ENCODE measurements around the gene SSNA1. TPM values are rescaled to one million over a fixed set of nuclear protein-coding genes. Genes with fewer than 3 reads are reported as not detected.
A peak's percentile ranks its signal among the peaks of the same experiment; 100 is the strongest.
"Not testable (repeated sequence)": the region's sequence is repeated elsewhere in the genome, so short reads cannot be mapped to it uniquely, and the experiment has no call there.

Gene SSNA1
- total and polyA plus RNA-seq, 4 experiments from 2014 or later: 48.6 to 161 (median 83.1) TPM

GRCh38 chr9:137236936-137237421 lies 48.5 kb downstream of the SSNA1 start:
- H3K9me3 ChIP-seq (ENCODE audit: control insufficient read depth in 1 of 2, low read length in 2 of 2): no peaks in the 10 kb centered on the region
- H3K36me3 ChIP-seq (ENCODE audit: insufficient read depth, low read length): peaks cover under 1% of the 10 kb centered on the region
- DNase-seq: no peak
- Mint-ChIP-seq H3K4me1 (peaks cover 0 to 19% (median 8%) of the 10 kb centered on the region in 4 donors), H3K4me3 (no peak overlapping the region), H3K9me3 (peaks cover 0 to 5% (median 0%) of the 10 kb centered on the region in 8 donors), H3K36me3 (peaks cover 0 to 6% of the 10 kb centered on the region in 2 donors), H3K27ac (no peak overlapping the region), H3K27me3 (peaks cover 2 to 7% of the 10 kb centered on the region in 2 donors)
- intact Hi-C loops (cut with micrococcal nuclease): loop anchor here (1.0 kb wide), 3 partner anchors 14 to 119 kb away; no protein-coding TSS in a partner anchor
- peaks cover 28% of the 10 kb centered on the region for H3K4me1 ChIP-seq (ENCODE audit: insufficient read depth, low read length)
- no peak overlapping the region for H3K27ac ChIP-seq (ENCODE audit: low read depth, low read length)
- H3K27me3 ChIP-seq (ENCODE audit: insufficient read depth, low read length): no peaks in the 10 kb centered on the region
- H3K4me3 ChIP-seq (ENCODE audit: low read length in 2 of 2): no peak overlapping the region
- ChIA-PET POLR2A (ENCODE audit: partially characterized antibody) (interaction anchor here (0.9 to 10.3 kb wide), 9 partner anchors 10 to 190 kb away, joined by 3 to 260 read pairs (median 5); partner anchors contain the start of genes ANAPC2, CYSRT1, DPP7 and MAN1B1), CTCF (ENCODE audit: partially characterized antibody) (interaction anchor here (0.7 to 2.7 kb wide), 29 partner anchors 8 to 190 kb away, joined by 3 to 15 read pairs (median 5); partner anchors contain the start of genes ANAPC2, DPP7, MAN1B1 and NELFB)

GRCh38 chr9:137237759-137238726 lies 49.6 kb downstream of the SSNA1 start:
- peaks cover 11% of the 10 kb centered on the region for H3K36me3 ChIP-seq (ENCODE audit: insufficient read depth, low read length)
- peak overlapping the region in 1 of 8 donors; percentile 35 for H3K4me3 Mint-ChIP-seq
- no peak for DNase-seq
- peak overlapping the region in 1 of 7 donors; percentile 59 for H3K27ac Mint-ChIP-seq
- H3K27ac ChIP-seq (ENCODE audit: low read depth, low read length): no peak overlapping the region
- CTCF ChIA-PET (ENCODE audit: partially characterized antibody): interaction anchor here (0.8 to 2.7 kb wide), 14 partner anchors 9 to 171 kb away, joined by 3 to 15 read pairs (median 8); partner anchors contain the start of genes ANAPC2, NELFB, RNF208 and SSNA1
- peaks cover 7 to 12% of the 10 kb centered on the region in 2 donors for H3K36me3 Mint-ChIP-seq
- no peaks in the 10 kb centered on the region for H3K9me3 ChIP-seq (ENCODE audit: control insufficient read depth in 1 of 2, low read length in 2 of 2)
- H3K27me3 Mint-ChIP-seq: peaks cover 2 to 7% of the 10 kb centered on the region in 2 donors
- POLR2A ChIA-PET (ENCODE audit: partially characterized antibody): interaction anchor here (0.8 to 10.3 kb wide), 6 partner anchors 11 to 151 kb away, joined by 3 to 260 read pairs (median 6); partner anchors contain the start of genes CYSRT1, MAN1B1, NELFB and RNF208
- H3K4me1 Mint-ChIP-seq: peaks cover 6 to 29% (median 18%) of the 10 kb centered on the region in 4 donors
- intact Hi-C loops (cut with micrococcal nuclease): no loop called here
- H3K4me1 ChIP-seq (ENCODE audit: insufficient read depth, low read length): peaks cover 38% of the 10 kb centered on the region
- peaks cover 0 to 7% (median 0%) of the 10 kb centered on the region in 8 donors for H3K9me3 Mint-ChIP-seq
- H3K27me3 ChIP-seq (ENCODE audit: insufficient read depth, low read length): no peaks in the 10 kb centered on the region
- H3K4me3 ChIP-seq (ENCODE audit: low read length in 2 of 2): no peak overlapping the region

GRCh38 chr9:137239541-137240200 lies 51.2 kb downstream of the SSNA1 start:
- Histone ChIP-seq H3K4me3 (ENCODE audit: low read length in 2 of 2) (peak overlapping the region in 1 of 2 donors; percentile 57), H3K4me1 (ENCODE audit: insufficient read depth, low read length) (peaks cover 42% of the 10 kb centered on the region), H3K36me3 (ENCODE audit: insufficient read depth, low read length) (peaks cover 18% of the 10 kb centered on the region), H3K27ac (ENCODE audit: low read depth, low read length) (peak overlapping the region; percentile 75)
- ChIA-PET POLR2A (ENCODE audit: partially characterized antibody) (interaction anchor here (0.8 to 10.3 kb wide), 31 partner anchors 13 to 876 kb away, joined by 3 to 260 read pairs (median 8); partner anchors contain the start of genes CLIC3, CYSRT1, DNLZ and DPP7), CTCF (ENCODE audit: partially characterized antibody) (interaction anchor here (0.7 to 2.1 kb wide), 5 partner anchors 16 to 153 kb away, joined by 3 to 9 read pairs (median 6); partner anchors contain the start of gene MAN1B1)
- not testable (repeated sequence) for H3K9me3 ChIP-seq (ENCODE audit: control insufficient read depth in 1 of 2, low read length in 2 of 2); H3K9me3 Mint-ChIP-seq; DNase-seq; H3K27me3 ChIP-seq (ENCODE audit: insufficient read depth, low read length); H3K27me3 Mint-ChIP-seq
- peaks cover 10 to 12% of the 10 kb centered on the region in 2 donors for H3K36me3 Mint-ChIP-seq
- peaks cover 6 to 43% (median 25%) of the 10 kb centered on the region in 4 donors for H3K4me1 Mint-ChIP-seq
- intact Hi-C loops (cut with micrococcal nuclease): loop anchor here (2.0 to 5.0 kb wide), 2 partner anchors 313 to 368 kb away; partner anchors contain the start of gene ARRDC1
- H3K27ac Mint-ChIP-seq: peak overlapping the region in 6 of 7 donors; percentile 35 to 89 (median 68)
- H3K4me3 Mint-ChIP-seq: peak overlapping the region; percentile 54 to 85 (median 74)

Small RNA genes lying within 50 kb of the gene (microRNA-seq; reads per million reads assigned to microRNA genes)
- gene MIR3621 (ENCODE audit: borderline microRNAs expressed, borderline number of aligned reads, borderline replicate concordance): not detected

Other genes with a start within 250 kb of the SSNA1 start
Only the 30 nearest of the 33 such genes appear.
- 1 to 10 TPM; 4.8 to 5.1 TPM for gene PTGDS, start 211.2 kb upstream of the SSNA1 start, total RNA-seq
- gene PTGDS, start 211.2 kb upstream of the SSNA1 start, polyA plus RNA-seq: 1 to 10 TPM; 1.7 to 3.8 TPM
- gene LCNL1, start 205.7 kb upstream of the SSNA1 start, total RNA-seq: under 1 TPM; 0.14 to 0.17 TPM
- not detected for gene LCNL1, start 205.7 kb upstream of the SSNA1 start, polyA plus RNA-seq
- 100 to 1,000 TPM in 1 of 2 experiments, 10 to 100 TPM in 1; 94.2 to 101 TPM for gene PAXX, start 196.3 kb upstream of the SSNA1 start, total RNA-seq
- gene PAXX, start 196.3 kb upstream of the SSNA1 start, polyA plus RNA-seq: 100 to 1,000 TPM in 1 of 2 donors, 10 to 100 TPM in 1; 76.0 to 103 TPM
- gene CLIC3, start 192.1 kb upstream of the SSNA1 start, total RNA-seq: 1 to 10 TPM; 3.1 to 3.7 TPM
- 1 to 10 TPM; 5.0 to 7.8 TPM for gene CLIC3, start 192.1 kb upstream of the SSNA1 start, polyA plus RNA-seq
- 10 to 100 TPM; 63.8 to 68.6 TPM for gene ABCA2, start 160.4 kb upstream of the SSNA1 start, total RNA-seq
- gene ABCA2, start 160.4 kb upstream of the SSNA1 start, polyA plus RNA-seq: 10 to 100 TPM in 1 of 2 donors, 1 to 10 TPM in 1; 2.6 to 10.8 TPM
- 1 to 10 TPM; 3.4 to 4.6 TPM for gene FUT7, start 156.6 kb upstream of the SSNA1 start, total RNA-seq
- gene FUT7, start 156.6 kb upstream of the SSNA1 start, polyA plus RNA-seq: 10 to 100 TPM; 22.6 to 43.8 TPM
- 10 to 100 TPM; 20.7 to 21.4 TPM for gene NPDC1, start 142.5 kb upstream of the SSNA1 start, total RNA-seq
- gene NPDC1, start 142.5 kb upstream of the SSNA1 start, polyA plus RNA-seq: 10 to 100 TPM; 22.8 to 32.2 TPM
- not detected for gene ENTPD2, start 134.6 kb upstream of the SSNA1 start, total RNA-seq
- not detected for gene ENTPD2, start 134.6 kb upstream of the SSNA1 start, polyA plus RNA-seq
- under 1 TPM; 0.09 to 0.11 TPM for gene SAPCD2, start 118.1 kb upstream of the SSNA1 start, total RNA-seq
- gene SAPCD2, start 118.1 kb upstream of the SSNA1 start, polyA plus RNA-seq: under 1 TPM; 0.10 to 0.15 TPM
- gene UAP1L1, start 111.2 kb upstream of the SSNA1 start, total RNA-seq: 10 to 100 TPM; 10.6 to 12.5 TPM
- 1 to 10 TPM in 1 of 2 donors, under 1 TPM in 1; 0.81 to 2.9 TPM for gene UAP1L1, start 111.2 kb upstream of the SSNA1 start, polyA plus RNA-seq
- gene MAN1B1, start 101.7 kb upstream of the SSNA1 start, total RNA-seq: 10 to 100 TPM; 63.3 to 71.0 TPM
- gene MAN1B1, start 101.7 kb upstream of the SSNA1 start, polyA plus RNA-seq: 10 to 100 TPM; 35.4 to 37.5 TPM
- gene DPP7, start 73.9 kb upstream of the SSNA1 start, total RNA-seq: 100 to 1,000 TPM; 357 to 362 TPM
- 100 to 1,000 TPM; 135 to 206 TPM for gene DPP7, start 73.9 kb upstream of the SSNA1 start, polyA plus RNA-seq
- not detected for gene GRIN1, start 49.5 kb upstream of the SSNA1 start, total RNA-seq
- not detected for gene GRIN1, start 49.5 kb upstream of the SSNA1 start, polyA plus RNA-seq
- not detected for gene LRRC26, start 18.6 kb upstream of the SSNA1 start, total RNA-seq
- gene LRRC26, start 18.6 kb upstream of the SSNA1 start, polyA plus RNA-seq: not detected
- not detected for gene TMEM210, start 16.6 kb upstream of the SSNA1 start, total RNA-seq
- not detected for gene TMEM210, start 16.6 kb upstream of the SSNA1 start, polyA plus RNA-seq
- gene ANAPC2, start 116 bp upstream of the SSNA1 start, total RNA-seq: 100 to 1,000 TPM; 116 to 125 TPM
- 1 to 10 TPM; 3.2 to 5.7 TPM for gene ANAPC2, start 116 bp upstream of the SSNA1 start, polyA plus RNA-seq
- 1 to 10 TPM; 8.5 to 8.6 TPM for gene TPRN, start 12.1 kb downstream of the SSNA1 start, total RNA-seq
- gene TPRN, start 12.1 kb downstream of the SSNA1 start, polyA plus RNA-seq: under 1 TPM; 0.27 to 0.45 TPM
- 10 to 100 TPM; 39.5 to 42.9 TPM for gene TMEM203, start 17.0 kb downstream of the SSNA1 start, total RNA-seq
- gene TMEM203, start 17.0 kb downstream of the SSNA1 start, polyA plus RNA-seq: 100 to 1,000 TPM; 129 to 170 TPM
- 10 to 100 TPM; 36.7 to 37.1 TPM for gene NDOR1, start 17.0 kb downstream of the SSNA1 start, total RNA-seq
- gene NDOR1, start 17.0 kb downstream of the SSNA1 start, polyA plus RNA-seq: 1 to 10 TPM; 4.6 to 9.5 TPM
- gene RNF208, start 33.6 kb downstream of the SSNA1 start, total RNA-seq: 1 to 10 TPM in 1 of 2 experiments, under 1 TPM in 1; 0.64 to 1.3 TPM
- not detected for gene RNF208, start 33.6 kb downstream of the SSNA1 start, polyA plus RNA-seq
- under 1 TPM in 1 of 2 experiments, not detected in 1; 0.25 TPM for gene CYSRT1, start 36.5 kb downstream of the SSNA1 start, total RNA-seq
- not detected for gene CYSRT1, start 36.5 kb downstream of the SSNA1 start, polyA plus RNA-seq
- gene RNF224, start 38.8 kb downstream of the SSNA1 start, total RNA-seq: not detected
- gene RNF224, start 38.8 kb downstream of the SSNA1 start, polyA plus RNA-seq: not detected
- gene SLC34A3, start 42.2 kb downstream of the SSNA1 start, total RNA-seq: not detected
- gene SLC34A3, start 42.2 kb downstream of the SSNA1 start, polyA plus RNA-seq: not detected
- gene TUBB4B, start 52.6 kb downstream of the SSNA1 start, total RNA-seq: 100 to 1,000 TPM in 1 of 2 experiments, 10 to 100 TPM in 1; 99.8 to 103 TPM
- 10 to 100 TPM; 53.1 to 64.1 TPM for gene TUBB4B, start 52.6 kb downstream of the SSNA1 start, polyA plus RNA-seq
- gene STPG3, start 62.6 kb downstream of the SSNA1 start, total RNA-seq: not detected
- not detected for gene STPG3, start 62.6 kb downstream of the SSNA1 start, polyA plus RNA-seq
- 10 to 100 TPM; 44.3 to 44.9 TPM for gene NELFB, start 66.7 kb downstream of the SSNA1 start, total RNA-seq
- 10 to 100 TPM; 28.3 to 28.7 TPM for gene NELFB, start 66.7 kb downstream of the SSNA1 start, polyA plus RNA-seq
- gene TOR4A, start 89.0 kb downstream of the SSNA1 start, total RNA-seq: 1 to 10 TPM; 2.1 TPM
- under 1 TPM; 0.46 to 0.78 TPM for gene TOR4A, start 89.0 kb downstream of the SSNA1 start, polyA plus RNA-seq
- gene NRARP, start 113.6 kb downstream of the SSNA1 start, total RNA-seq: under 1 TPM; 0.25 to 0.29 TPM
- not detected for gene NRARP, start 113.6 kb downstream of the SSNA1 start, polyA plus RNA-seq
- 10 to 100 TPM; 21.4 to 21.9 TPM for gene EXD3, start 234.5 kb downstream of the SSNA1 start, total RNA-seq
- gene EXD3, start 234.5 kb downstream of the SSNA1 start, polyA plus RNA-seq: 1 to 10 TPM; 2.5 to 7.1 TPM
- 1 to 10 TPM; 4.5 to 5.6 TPM for gene NOXA1, start 234.7 kb downstream of the SSNA1 start, total RNA-seq
- gene NOXA1, start 234.7 kb downstream of the SSNA1 start, polyA plus RNA-seq: under 1 TPM; 0.29 to 1.00 TPM

All from CD4-positive, alpha-beta memory T cell (primary cell).